ENCODE measurements around the gene CEMIP.

The CEMIP gene

GRCh38 chr15:80841541-80841940, 62.4 kb downstream of the CEMIP start:
- DNase-seq (ENCODE audit: low read depth in 2 of 2, low spot score in 1 of 2): no peak

DNA sequence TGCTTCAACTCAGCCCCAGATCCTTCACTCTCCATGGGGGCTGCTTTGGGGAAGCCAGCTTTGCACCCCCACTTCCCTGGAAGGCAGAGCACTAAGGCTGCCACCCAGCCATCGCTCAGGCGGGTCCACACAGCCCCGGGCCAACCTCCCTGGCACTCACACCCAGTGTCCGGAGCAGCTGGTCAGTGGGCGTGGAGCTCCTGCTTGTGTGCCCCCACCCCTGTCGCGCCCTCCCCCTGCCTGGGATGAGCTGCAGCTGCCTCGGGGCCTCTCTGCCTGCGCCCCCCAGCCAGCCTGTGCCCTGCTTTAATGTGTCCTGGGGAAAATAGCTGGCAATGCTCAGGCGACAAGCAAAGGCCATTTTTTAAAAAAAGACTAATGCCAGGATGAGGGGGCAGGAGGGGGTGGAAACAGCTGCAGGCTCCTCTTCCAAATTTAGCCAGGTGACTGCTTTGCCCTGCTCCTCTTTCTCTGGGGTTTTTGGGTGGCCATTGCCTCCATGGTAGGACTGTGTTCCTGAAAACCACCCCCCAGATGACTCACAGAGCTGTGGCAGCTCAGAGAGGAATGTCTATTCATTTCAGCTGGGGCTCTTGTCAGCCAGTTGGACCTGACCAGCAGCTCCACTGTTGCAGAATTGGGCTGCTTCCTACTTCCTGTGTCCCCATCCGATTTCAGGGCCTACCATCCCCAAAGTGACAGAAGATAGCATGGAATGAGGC, 65.0 kb downstream of the CEMIP start:
- no peak for DNase-seq (ENCODE audit: low read depth in 2 of 2, low spot score in 1 of 2)

DNA sequence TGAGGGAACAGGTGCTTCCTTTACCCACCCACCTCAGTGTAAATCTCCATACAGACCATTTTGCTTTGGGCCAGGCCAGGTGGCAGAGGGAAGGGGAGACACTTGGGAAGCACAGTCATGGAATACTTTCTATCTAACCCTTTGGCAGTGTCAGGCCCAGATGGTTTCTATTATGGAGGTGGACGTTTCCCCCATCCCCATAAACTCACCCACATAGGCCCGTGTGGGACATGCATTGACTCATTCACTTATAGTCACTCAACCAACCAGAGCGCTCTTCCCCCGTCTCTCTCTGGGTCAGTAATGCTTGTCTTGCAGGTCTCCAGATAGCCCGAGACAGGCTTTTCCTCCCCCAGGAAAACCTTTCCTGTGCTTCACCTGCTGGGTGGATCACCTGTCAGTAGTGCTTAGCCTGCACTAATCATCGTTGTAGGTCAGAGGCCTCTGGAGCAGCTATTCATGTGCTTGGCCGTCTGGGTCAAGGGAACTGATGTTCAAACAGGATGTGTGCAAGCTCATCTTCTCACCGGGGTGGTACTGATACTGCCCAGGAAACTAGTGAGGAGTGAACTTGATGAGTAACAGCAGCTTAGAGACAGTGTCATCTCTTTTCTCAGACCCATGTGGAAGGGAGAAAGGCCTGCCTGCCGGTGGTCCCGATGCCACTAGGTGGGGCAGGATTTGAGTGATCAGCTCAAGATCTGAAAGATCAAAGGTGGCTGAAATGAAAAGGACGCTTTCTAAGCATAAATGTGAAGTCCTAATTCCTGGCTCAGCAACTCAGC, 67.1 kb downstream of the CEMIP start:
- no peak for DNase-seq (ENCODE audit: low read depth in 2 of 2, low spot score in 1 of 2)

- no peak for DNase-seq (ENCODE audit: low read depth in 2 of 2, low spot score in 1 of 2)
Measured at GRCh38 chr15:80849308-80849707, 70.1 kb downstream of the CEMIP start.

- DNase-seq (ENCODE audit: low read depth in 2 of 2, low spot score in 1 of 2): no peak
Measured at GRCh38 chr15:80850941-80851451, 71.8 kb downstream of the CEMIP start.

GRCh38 chr15:80852676-80853075, 73.5 kb downstream of the CEMIP start:
- DNase-seq (ENCODE audit: low read depth in 2 of 2, low spot score in 1 of 2): no peak

DNA sequence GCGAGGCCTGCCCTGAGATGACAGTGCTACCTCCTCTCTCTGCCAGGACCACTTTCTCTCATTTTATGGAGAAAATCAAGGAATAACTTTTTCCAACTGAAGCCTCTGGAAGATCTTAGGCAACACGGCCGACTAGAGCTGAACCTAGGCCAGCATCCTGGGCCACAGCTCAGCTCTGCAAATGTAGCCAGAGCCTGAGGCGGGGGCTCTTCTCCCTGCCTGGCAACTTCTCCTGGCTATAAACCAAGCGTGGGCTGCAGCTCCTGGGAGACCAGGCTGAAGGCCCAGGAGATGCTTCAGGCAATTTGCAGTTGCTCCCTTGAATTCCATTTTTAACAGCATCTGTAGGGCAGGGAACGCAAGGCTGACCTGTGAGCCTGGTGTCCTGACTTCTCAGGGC, 74.9 kb downstream of the CEMIP start:
- DNase-seq (ENCODE audit: low read depth in 2 of 2, low spot score in 1 of 2): no peak

DNA sequence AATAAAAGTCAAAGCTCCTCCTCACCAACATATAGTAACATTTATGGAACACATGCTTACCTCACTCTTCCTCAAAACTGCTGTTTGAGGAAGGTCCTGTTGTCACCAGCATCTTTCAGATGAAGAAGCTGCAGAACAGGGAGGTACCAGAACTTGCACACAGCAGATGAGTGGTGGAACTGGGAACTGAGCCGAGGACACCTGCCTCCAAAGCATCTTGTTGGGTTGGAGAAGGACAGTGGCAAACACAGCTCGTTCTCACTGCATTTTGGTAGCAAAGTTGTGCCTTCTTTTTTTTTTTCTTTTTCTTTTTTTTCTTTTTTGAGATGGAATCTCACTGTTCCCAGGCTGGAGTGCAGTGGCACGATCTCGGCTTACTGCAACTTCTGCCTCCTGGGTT, 76.0 kb downstream of the CEMIP start:
- no peak for DNase-seq (ENCODE audit: low read depth in 2 of 2, low spot score in 1 of 2)

DNA sequence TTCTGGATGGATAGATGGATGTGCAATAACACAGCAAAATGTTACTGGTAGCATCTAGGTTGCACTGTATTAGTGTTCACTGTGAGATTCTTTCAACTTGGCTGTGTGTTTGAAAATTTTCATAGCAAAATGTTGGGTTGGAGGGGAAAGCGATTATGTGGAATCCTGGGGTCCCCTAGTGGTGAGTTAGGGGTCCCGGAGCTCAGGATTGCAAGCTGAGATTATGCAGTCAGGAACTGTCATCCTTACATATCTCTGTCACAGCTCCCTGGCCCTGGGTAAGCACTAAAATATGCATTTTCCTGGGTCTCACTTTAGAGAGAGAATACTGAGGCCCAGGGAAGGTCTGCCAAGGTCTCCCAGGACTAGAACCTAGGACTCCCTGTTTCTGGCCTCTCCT, 77.2 kb downstream of the CEMIP start:
- no peak for DNase-seq (ENCODE audit: low read depth in 2 of 2, low spot score in 1 of 2)

DNA sequence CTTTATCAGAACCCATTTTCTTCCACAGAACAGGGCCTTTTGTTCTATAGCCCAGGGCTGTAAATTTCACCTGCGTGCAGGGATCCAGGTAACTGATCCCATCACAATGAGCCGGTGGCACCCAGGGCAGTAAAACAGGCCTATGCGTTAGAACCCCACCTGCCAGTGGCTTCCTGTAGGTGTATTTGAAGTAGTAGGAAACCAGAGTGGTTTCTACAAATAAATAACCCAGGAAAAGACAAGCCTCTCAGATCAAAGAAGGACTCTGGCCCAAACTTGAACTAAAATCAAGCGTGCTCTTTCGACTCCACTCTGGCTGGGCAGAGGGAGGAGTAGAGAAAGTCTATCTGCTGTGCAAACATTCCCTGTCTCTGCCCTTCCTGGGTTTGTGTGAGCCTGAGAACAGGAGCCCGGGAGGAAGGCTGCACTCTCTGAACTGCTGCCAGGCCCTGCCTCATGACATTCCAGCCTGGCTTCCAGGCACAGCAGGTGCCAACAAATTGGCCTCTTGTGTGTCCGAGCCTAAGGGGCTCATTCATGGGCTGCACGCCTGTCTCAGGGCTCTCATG, 77.7 kb downstream of the CEMIP start:
- DNase-seq (ENCODE audit: low read depth in 2 of 2, low spot score in 1 of 2): no peak

DNA sequence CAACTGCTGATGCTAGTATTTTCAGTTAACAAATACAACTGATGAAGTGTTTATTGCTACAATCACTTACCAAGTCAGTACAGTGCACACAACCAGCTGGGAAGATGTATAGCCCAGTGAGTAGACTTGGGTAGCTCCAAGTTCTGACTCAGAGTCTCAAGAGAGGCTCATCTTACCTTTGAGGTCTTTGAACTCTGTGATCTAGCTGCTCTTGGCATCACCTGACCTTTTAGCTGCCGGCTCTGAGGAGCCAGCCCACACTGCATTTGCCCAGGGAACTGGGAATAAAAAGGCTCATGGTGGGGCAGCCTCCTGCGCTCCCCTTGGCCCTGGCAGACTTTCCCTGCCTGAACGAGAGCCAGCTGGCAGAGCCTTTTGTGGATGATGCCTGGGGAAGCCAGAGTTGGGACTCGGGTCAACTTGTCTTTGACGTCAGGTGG, 82.6 kb downstream of the CEMIP start:
- no peak for DNase-seq (ENCODE audit: low read depth in 2 of 2, low spot score in 1 of 2)

- no peak for DNase-seq (ENCODE audit: low read depth in 2 of 2, low spot score in 1 of 2)
Measured at GRCh38 chr15:80864666-80865065, 85.5 kb downstream of the CEMIP start.

- no peak for DNase-seq (ENCODE audit: low read depth in 2 of 2, low spot score in 1 of 2)
Measured at GRCh38 chr15:80866936-80867335, 87.8 kb downstream of the CEMIP start.

DNA sequence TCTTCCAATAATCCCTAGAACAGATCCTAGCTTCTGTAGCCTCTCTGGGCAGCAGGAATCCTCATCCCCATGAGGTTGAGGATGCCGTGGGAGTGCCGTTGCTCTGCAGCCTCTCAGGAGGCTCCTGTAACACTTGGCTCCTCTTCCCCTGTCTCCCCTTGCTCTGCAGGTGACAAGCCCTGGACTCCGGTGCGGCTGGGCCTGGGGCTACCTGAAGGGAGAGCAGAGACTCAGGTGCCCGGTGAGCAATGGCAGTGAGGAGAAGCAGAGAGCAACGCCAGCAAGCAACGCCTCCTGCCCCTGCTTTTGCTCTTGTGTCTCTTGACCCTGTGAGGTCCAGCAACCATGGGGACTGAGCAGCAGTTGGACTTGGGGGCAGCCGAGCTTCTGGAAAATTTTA, 91.2 kb downstream of the CEMIP start:
- DNase-seq (ENCODE audit: low read depth in 2 of 2, low spot score in 1 of 2): no peak

DNA sequence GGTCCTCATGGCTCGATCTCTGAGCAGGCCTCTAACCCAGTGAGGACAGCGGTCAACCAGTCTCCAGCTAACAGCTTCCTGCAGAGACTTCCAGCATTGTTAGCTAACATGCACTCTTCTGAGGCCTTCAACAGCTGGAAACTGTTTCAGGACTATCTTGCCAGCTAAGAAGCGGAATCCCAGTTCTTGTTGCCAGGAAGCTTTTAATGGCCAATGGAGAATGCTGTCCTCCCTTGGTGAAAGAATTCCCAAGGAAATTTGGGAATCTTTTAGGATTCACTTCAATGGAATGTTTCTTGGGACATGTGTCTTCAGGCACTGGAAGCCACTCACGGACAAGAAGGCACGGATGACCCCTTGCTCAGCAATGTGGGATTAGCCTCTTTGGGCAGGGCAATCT, 91.7 kb downstream of the CEMIP start:
- no peak for DNase-seq (ENCODE audit: low read depth in 2 of 2, low spot score in 1 of 2)

DNA sequence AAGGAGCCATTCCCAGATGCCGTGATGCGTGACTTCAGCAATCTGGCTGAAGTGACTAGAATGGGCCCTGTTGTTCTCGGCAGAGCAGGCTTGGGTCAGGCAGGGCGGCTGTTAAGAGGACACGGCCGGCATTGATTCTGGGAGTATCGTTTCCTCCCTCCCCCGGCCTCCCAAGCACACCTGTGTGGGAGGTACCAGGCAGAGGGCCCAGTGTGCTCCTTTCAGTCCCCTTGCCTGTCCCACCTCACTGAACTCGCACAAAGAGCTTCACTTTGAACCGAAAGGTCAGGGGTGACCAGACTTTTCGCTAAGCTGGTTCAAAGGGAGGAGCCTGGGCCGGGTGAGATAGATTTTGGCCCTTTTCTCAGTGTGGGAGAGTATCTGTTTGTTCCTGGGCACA, 92.7 kb downstream of the CEMIP start:
- no peak for DNase-seq (ENCODE audit: low read depth in 2 of 2, low spot score in 1 of 2)

DNA sequence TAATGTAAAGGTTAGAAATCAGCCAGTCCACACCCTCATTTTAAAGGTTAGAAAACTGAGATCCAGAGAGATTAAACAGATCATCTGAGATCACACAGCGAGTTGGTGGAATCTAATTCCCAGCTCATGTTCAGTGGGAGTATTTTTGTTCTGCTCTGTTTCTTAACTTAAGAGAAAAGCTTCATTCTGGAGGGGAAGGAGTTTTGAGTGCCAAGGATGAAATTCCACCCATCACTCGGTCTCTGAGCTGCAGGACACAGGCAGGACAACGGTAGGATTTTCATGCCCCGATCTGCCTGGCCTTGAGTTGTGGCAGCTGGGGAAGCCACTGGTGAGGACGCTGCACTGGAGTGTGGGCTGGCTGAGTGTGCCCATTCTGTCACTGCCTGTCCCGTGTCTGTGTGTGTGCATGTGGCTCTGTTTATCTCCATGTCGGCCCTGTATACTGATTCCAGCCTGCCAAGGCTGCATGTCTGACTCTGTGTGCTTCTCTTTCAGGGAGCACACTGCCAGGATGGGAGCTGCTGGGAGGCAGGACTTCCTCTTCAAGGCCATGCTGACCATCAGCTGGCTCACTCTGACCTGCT, 94.3 kb downstream of the CEMIP start:
- no peak for DNase-seq (ENCODE audit: low read depth in 2 of 2, low spot score in 1 of 2)

DNA sequence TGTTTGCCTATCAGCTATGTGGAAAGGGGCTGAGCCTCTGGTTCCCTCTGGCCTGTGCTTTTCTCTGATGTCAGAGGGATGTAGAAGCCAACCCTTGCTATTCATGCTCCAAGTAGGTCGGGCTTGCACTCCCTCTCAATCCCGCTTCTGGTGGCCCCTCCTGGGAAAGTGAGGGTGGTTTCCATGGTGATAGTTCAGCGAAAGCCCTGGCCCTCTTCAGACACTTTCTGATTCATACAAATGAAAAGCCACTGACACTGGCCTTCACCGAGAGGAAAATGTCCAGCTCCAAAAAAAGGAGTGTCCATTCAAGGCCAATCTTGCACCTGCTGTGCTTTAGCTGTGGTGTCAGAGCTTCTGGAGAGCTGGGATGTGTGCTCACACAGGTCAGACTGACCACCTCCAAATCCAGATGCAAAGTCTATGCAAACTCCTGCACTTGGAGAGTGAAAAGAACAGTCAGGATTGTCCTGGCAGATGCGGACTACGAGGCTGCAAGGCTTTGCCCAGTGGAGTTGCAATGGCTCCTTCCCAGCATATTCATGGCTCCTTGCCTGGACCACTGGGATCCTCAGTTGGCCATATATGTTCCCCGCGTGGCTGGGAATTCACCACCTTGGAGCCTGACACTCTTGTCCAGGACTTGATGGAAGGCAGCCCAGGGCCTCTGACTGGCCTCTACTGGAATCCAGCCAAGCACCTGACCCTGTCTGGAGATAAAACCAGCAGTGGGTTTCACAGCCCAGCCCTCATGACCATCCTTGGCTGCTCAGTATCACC, 96.6 kb downstream of the CEMIP start:
- no peak for DNase-seq (ENCODE audit: low read depth in 2 of 2, low spot score in 1 of 2)

DNA sequence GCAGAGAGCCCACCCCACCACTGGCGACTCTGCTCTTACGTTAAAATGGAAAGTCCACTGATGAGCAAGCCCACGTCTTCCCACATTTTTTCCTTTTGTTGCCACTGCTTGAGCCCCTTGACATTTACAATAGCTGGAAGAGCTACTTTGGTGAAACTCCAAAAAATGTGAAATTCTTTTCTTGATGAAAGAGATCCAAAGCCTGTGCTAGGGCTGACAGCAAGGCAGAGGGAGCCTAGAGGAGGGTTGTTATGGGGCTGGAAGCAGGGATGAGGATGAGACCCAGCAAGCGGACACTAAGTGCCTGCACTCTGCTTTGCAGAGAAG, 97.1 kb downstream of the CEMIP start:
- no peak for DNase-seq (ENCODE audit: low read depth in 2 of 2, low spot score in 1 of 2)

DNA sequence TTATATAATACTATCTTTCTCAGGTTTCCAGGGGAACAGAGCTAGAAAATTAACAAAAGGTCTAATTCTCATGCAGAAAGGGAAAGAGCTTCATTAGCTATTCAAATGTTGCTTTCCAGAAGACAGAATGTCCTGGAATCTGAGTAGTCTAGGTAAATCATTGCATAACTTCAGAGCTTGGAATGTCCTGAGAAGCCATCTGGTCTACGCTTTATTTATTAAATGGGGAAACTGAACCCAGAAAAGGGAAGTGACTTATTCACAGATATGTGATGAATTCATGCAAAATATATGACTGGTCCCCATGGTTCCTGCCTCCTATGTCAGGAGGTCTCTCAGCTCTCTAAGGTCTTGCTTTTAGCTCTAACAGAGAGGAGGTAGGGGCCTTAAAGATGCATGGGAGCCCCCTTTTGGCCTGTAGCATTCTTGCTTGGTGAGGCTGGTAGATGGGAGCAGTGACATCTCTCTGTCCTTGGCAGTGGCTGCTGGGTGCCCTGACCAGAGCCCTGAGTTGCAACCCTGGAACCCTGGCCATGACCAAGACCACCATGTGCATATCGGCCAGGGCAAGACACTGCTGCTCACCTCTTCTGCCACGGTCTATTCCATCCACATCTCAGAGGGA, 99.2 kb downstream of the CEMIP start:
- no peak for DNase-seq (ENCODE audit: low read depth in 2 of 2, low spot score in 1 of 2)

DNA sequence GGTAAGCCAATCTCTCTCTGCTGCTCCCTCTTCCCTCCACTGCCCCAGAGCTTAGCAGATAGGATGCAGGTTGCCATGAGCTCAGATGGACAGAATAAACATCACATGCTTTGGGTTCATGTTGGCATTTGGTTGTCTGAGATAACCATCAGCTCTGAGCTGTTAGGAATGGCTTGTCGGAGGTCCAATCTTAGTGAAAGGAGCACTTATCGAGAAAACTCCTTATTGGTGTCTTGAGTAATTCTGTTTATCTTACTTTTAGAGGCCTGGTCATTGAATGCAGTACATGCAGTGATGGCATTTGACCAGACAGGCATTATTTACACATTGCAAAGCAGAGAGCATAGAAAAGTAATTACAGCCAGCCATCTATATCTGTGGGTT, 99.7 kb downstream of the CEMIP start:
- no peak for DNase-seq (ENCODE audit: low read depth in 2 of 2, low spot score in 1 of 2)

Measured in stimulated activated CD8-positive, alpha-beta memory T cell treated with anti-CD3 and anti-CD28 coated beads, Interleukin-4, amount 100 ng/mL, for 4 hours (primary cell).